HCT116 (cell line): ENCODE data around the gene TPR. TPM values are rescaled to one million over a fixed set of nuclear protein-coding genes. Genes with fewer than 3 reads are reported as not detected.

Experiments
- ATAC-seq: fragments of 200-7000 bp; cut with Tn5 transposase; 2 replicates; pipeline ENCODE4 v1.9.1; 2020; ENCODE audit warnings: mild to moderate bottlenecking, moderate library complexity
- BruUV-seq: library from RNA; stranded (reverse); fragments of 400-500 nt; replicated peaks from 2 replicates; lab custom pipeline; 2021; lab: Mats Ljungman, UMichigan
- CTCF ChIA-PET: fragments of 300-600 bp; sonication (Branson Sonifier 250); formaldehyde crosslinking; loops from one replicate; lab custom pipeline; 2021; ENCODE audit warnings: antibody characterized with exemption; lab: Charles Lee
- POLR2A ChIA-PET: fragments of 300-600, 350-600 bp; sonication (Branson Sonifier 250); formaldehyde crosslinking; loops from one replicate; lab custom pipeline; 2021; ENCODE audit warnings: antibody characterized with exemption; lab: Charles Lee
- RAD21 ChIA-PET, 2 experiments: fragments of 300-600 bp; sonication (Branson Sonifier 250); formaldehyde crosslinking; loops; one replicate each; lab custom pipeline; 2023; ENCODE audit warnings: low total read pairs in 2 of 2; ENCODE audit not compliant: uncharacterized antibody in 2 of 2, unreplicated experiment in 2 of 2, low non-redundant PET in 1 of 2; lab: Charles Lee
- DNase-seq: peaks from one replicate; pipeline ENCODE4 v3.0.0-alpha.2; 2010; ENCODE audit warnings: low read depth, low spot score
- H2AFZ ChIP-seq: fragments of 200-600 bp; shearing (Covaris generic), sonication (generic); 2 replicates; pipeline ENCODE4 v1.6.1; 2017; ENCODE audit warnings: low read depth, mixed run types, mixed read lengths, antibody characterized with exemption, low read length; ENCODE audit not compliant: poor library complexity, severe bottlenecking
- H3K27ac ChIP-seq: 2 replicates; pipeline ENCODE4 v1.5.1; 2012; ENCODE audit warnings: low read depth, low read length
- H3K27me3 ChIP-seq: fragments of 200-600 bp; sonication (generic); 2 replicates; pipeline ENCODE4 v1.6.1; 2016; ENCODE audit warnings: mixed run types, low read length, mixed read lengths; ENCODE audit not compliant: insufficient read depth
- H3K36me3 ChIP-seq, 2 experiments: fragments of 200-500 bp in 1 of 2; fragments of 200-600 bp in 1 of 2; sonication (Bioruptor generic) in 1 of 2; sonication (generic) in 1 of 2; 2 replicates each; pipeline versions ENCODE4 v1.5.1 to v1.6.1; 2014 to 2016; ENCODE audit warnings: low read length in 2 of 2, inconsistent platforms in 1 of 2, mixed read lengths in 1 of 2, mixed run types in 1 of 2; ENCODE audit not compliant: insufficient read depth in 2 of 2, control insufficient read depth in 1 of 2
- H3K4me1 ChIP-seq, 2 experiments: fragments of 200-600 bp in 1 of 2; sonication (generic) in 1 of 2; 2 replicates each; pipeline versions ENCODE4 v1.5.1 to v1.6.1; 2012 to 2017; ENCODE audit warnings: low read length in 2 of 2, inconsistent platforms in 1 of 2, mild to moderate bottlenecking in 1 of 2, mixed read lengths in 1 of 2, mixed run types in 1 of 2, moderate library complexity in 1 of 2; ENCODE audit not compliant: insufficient read depth in 2 of 2, control insufficient read depth in 1 of 2
- H3K4me2 ChIP-seq: fragments of 200-600 bp; sonication (generic); 2 replicates; pipeline ENCODE4 v1.6.1; 2017; ENCODE audit warnings: mixed run types, low read length, mixed read lengths
- H3K4me3 ChIP-seq, 2 experiments: fragments of 200-600 bp in 1 of 2; sonication (generic) in 1 of 2; replicated peaks in 1 of 2; 2 replicates each; pipeline ENCODE4 v1.5.1; 2011 to 2016; ENCODE audit warnings: low read length in 2 of 2, control low read depth in 1 of 2, low read depth in 1 of 2, mild to moderate bottlenecking in 1 of 2, mixed read lengths in 1 of 2, mixed run types in 1 of 2
- H3K79me2 ChIP-seq: fragments of 200-600 bp; sonication (generic); 2 replicates; pipeline ENCODE4 v1.6.1; 2017; ENCODE audit warnings: mild to moderate bottlenecking, mixed run types, low read length, moderate library complexity, mixed read lengths; ENCODE audit not compliant: insufficient read depth
- H3K9ac ChIP-seq: fragments of 200-600 bp; sonication (generic); 2 replicates; pipeline ENCODE4 v1.6.1; 2016; ENCODE audit warnings: low read length, mixed read lengths
- H3K9me2 ChIP-seq: fragments of 200-600 bp; sonication (generic), shearing (Covaris generic); 2 replicates; pipeline ENCODE4 v1.6.1; 2017; ENCODE audit warnings: mixed run types, mild to moderate bottlenecking, moderate library complexity; ENCODE audit not compliant: insufficient read depth
- H3K9me3 ChIP-seq, 2 experiments: fragments of 200-500 bp in 1 of 2; fragments of 200-600 bp in 1 of 2; sonication (Bioruptor generic) in 1 of 2; sonication (generic) in 1 of 2; 2 replicates each; pipeline ENCODE4 v1.6.1; 2014 to 2017; ENCODE audit warnings: low read length in 2 of 2, mixed read lengths in 2 of 2, inconsistent platforms in 1 of 2, low read depth in 1 of 2, mild to moderate bottlenecking in 1 of 2, mixed run types in 1 of 2, moderate library complexity in 1 of 2; ENCODE audit not compliant: control insufficient read depth in 1 of 2, insufficient read depth in 1 of 2
- H4K20me1 ChIP-seq: fragments of 200-600 bp; sonication (generic), shearing (Covaris generic); 2 replicates; pipeline ENCODE4 v1.6.1; 2017; ENCODE audit warnings: mixed run types, mild to moderate bottlenecking, moderate library complexity; ENCODE audit not compliant: insufficient read depth
- ATF3 ChIP-seq: IDR thresholded peaks from 2 replicates; pipeline ENCODE4 v1.6.1; 2012
- CEBPB ChIP-seq: IDR thresholded peaks from 2 replicates; pipeline ENCODE4 v1.6.1; 2012; ENCODE audit warnings: low read depth
- CTCF ChIP-seq, 3 experiments: fragments of 200-600 bp in 1 of 3; sonication (generic) in 1 of 3; IDR thresholded peaks in 2 of 3; conservative IDR thresholded peaks in 1 of 3; 2 replicates each; pipeline ENCODE4 v1.5.1; 2012 to 2017; ENCODE audit warnings: low read depth in 2 of 3, low read length in 2 of 3, antibody characterized with exemption in 1 of 3, borderline replicate concordance in 1 of 3, control low read depth in 1 of 3, mild to moderate bottlenecking in 1 of 3, mixed read lengths in 1 of 3, mixed run types in 1 of 3, moderate library complexity in 1 of 3; ENCODE audit not compliant: insufficient read depth in 1 of 3
- EGR1 ChIP-seq: IDR thresholded peaks from 2 replicates; pipeline ENCODE4 v1.6.1; 2012; ENCODE audit warnings: low read depth
- ELF1 ChIP-seq: IDR thresholded peaks from 2 replicates; pipeline ENCODE4 v1.6.1; 2012; ENCODE audit warnings: low read depth, borderline replicate concordance
- EZH2 ChIP-seq: fragments of 200-600 bp; sonication (generic); IDR thresholded peaks from 2 replicates; pipeline ENCODE4 v1.6.1; 2017; ENCODE audit warnings: antibody characterized with exemption, mixed run types
- EZH2phosphoT487 ChIP-seq: fragments of 200-600 bp; IDR thresholded peaks from 2 replicates; pipeline ENCODE4 v1.6.1; 2018; ENCODE audit warnings: antibody characterized with exemption, borderline replicate concordance
- POLR2A ChIP-seq: IDR thresholded peaks from 2 replicates; pipeline ENCODE4 v1.7.0; 2011; ENCODE audit warnings: borderline replicate concordance; ENCODE audit not compliant: insufficient read depth, insufficient read length; ENCODE audit errors: extremely low read depth
- RAD21 ChIP-seq: IDR thresholded peaks from 2 replicates; pipeline ENCODE4 v1.6.1; 2012; ENCODE audit warnings: low read depth, mild to moderate bottlenecking
- SIN3A ChIP-seq: IDR thresholded peaks from 2 replicates; pipeline ENCODE4 v1.6.1; 2012; ENCODE audit warnings: low read depth
- SP1 ChIP-seq: IDR thresholded peaks from 2 replicates; pipeline ENCODE4 v1.6.1; 2012; ENCODE audit warnings: low read depth
- SRF ChIP-seq: IDR thresholded peaks from 2 replicates; pipeline ENCODE4 v1.6.1; 2012; ENCODE audit warnings: low read depth
- TCF7L2 ChIP-seq: IDR thresholded peaks from 2 replicates; pipeline ENCODE4 v1.7.0; 2011; ENCODE audit warnings: borderline replicate concordance, inconsistent platforms; ENCODE audit not compliant: insufficient read depth, insufficient read length; ENCODE audit errors: extremely low read depth
- ZBTB33 ChIP-seq: IDR thresholded peaks from 2 replicates; pipeline ENCODE4 v1.6.1; 2011; ENCODE audit warnings: mild to moderate bottlenecking, low read length, moderate library complexity; ENCODE audit not compliant: insufficient replicate concordance; ENCODE audit errors: extremely low read depth
- ZFX ChIP-seq: fragments of 450-650 bp; IDR thresholded peaks from 2 replicates; pipeline ENCODE4 v1.6.1; 2017
- ZNF274 ChIP-seq: fragments of 200-500 bp; sonication (Bioruptor generic); IDR thresholded peaks from 2 replicates; pipeline ENCODE4 v1.6.1; 2014; ENCODE audit warnings: mild to moderate bottlenecking, low read depth, low read length, inconsistent platforms
- intact Hi-C: fragments of 100-400 bp; cut with micrococcal nuclease; formaldehyde crosslinking; loops from 2 replicates; pipeline ENCODE4 v1.10.0; 2022
- total RNA-seq: library from RNA; stranded (reverse); gene quantifications from one replicate; pipeline ENCODE4 v1.2.1, GENCODE V29; 2021; ENCODE audit not compliant: unreplicated experiment

TPR gene
- total RNA-seq, 1 experiment from 2014 or later = 131 TPM

- H3K27ac ChIP-seq = no peak overlapping the region
- H3K79me2 ChIP-seq = no peaks in the 10 kb centered on the region
- DNase-seq (no peak), ATAC-seq (no peak)
- POLR2A ChIA-PET = no interaction called here
- no peaks in the 10 kb centered on the region for H3K36me3 ChIP-seq
- H3K9ac ChIP-seq = no peak overlapping the region
- H3K27me3 ChIP-seq = no peaks in the 10 kb centered on the region
- no peaks in the 10 kb centered on the region for H4K20me1 ChIP-seq
- intact Hi-C loops = no loop called here
- H3K9me2 ChIP-seq = no peaks in the 10 kb centered on the region
- H3K4me3 ChIP-seq = no peak overlapping the region
- H2AFZ ChIP-seq = no peak overlapping the region
- BruUV-seq = no TSS peak
- RAD21 ChIA-PET = no interaction called here
- no peak for TF ChIP-seq TCF7L2
- peak; percentile 29; the same call in 1 of the 2 replicates for TF ChIP-seq RAD21
- no peaks in the 10 kb centered on the region for H3K4me1 ChIP-seq
- H3K9me3 ChIP-seq = no peaks in the 10 kb centered on the region
- CTCF ChIA-PET = no interaction called here
- no peak overlapping the region for H3K4me2 ChIP-seq
Observed at GRCh38 chr1:186297439-186298045, 77.5 kb downstream of the TPR start.

- H3K9ac ChIP-seq = no peak within 1 kb of the TSS
- H2AFZ ChIP-seq = no peak within 1 kb of the TSS
- H3K27ac ChIP-seq = no peak within 1 kb of the TSS
- no peaks in the 10 kb centered on the region for H3K4me1 ChIP-seq
- H3K4me2 ChIP-seq = no peak within 1 kb of the TSS
- intact Hi-C loops = no loop called here
- ChIA-PET RAD21 (no interaction called here), POLR2A (no interaction called here), CTCF (interaction anchor here (1.0 kb wide), 1 partner anchor 576 kb away, joined by 3 read pairs; no protein-coding TSS in a partner anchor)
- no peak for DNase-seq
- no peaks in the 10 kb centered on the region for H3K79me2 ChIP-seq
- no peaks in the 10 kb centered on the region for H3K9me3 ChIP-seq
- BruUV-seq = no TSS peak
- TF ChIP-seq ATF3 = no peak
- no peak for TF ChIP-seq SRF
- TF ChIP-seq EZH2 = no peak
- TF ChIP-seq SIN3A = no peak
- TF ChIP-seq EGR1 = no peak
- no peak for TF ChIP-seq POLR2A
- TF ChIP-seq EZH2phosphoT487 = no peak
- no peak for TF ChIP-seq ELF1
- no peak for TF ChIP-seq CTCF (IDR thresholded peaks at IDR 0.05 in 2 of 3, conservative IDR thresholded peaks at IDR 0.05 in 1 of 3; ENCODE audit: borderline replicate concordance in 1 of 3, insufficient read depth in 1 of 3, low read depth in 2 of 3, low read length in 2 of 3)
- TF ChIP-seq CEBPB = no peak
- no peak for TF ChIP-seq ZNF274
- TF ChIP-seq ZFX = no peak
- no peak for TF ChIP-seq SP1
- TF ChIP-seq ZBTB33 = no peak
- TF ChIP-seq RAD21 = no peak
- H3K36me3 ChIP-seq = no peaks in the 10 kb centered on the region
- no peak within 1 kb of the TSS for H3K4me3 ChIP-seq
- H3K9me2 ChIP-seq = no peaks in the 10 kb centered on the region
- no peaks in the 10 kb centered on the region for H3K27me3 ChIP-seq
- no peaks in the 10 kb centered on the region for H4K20me1 ChIP-seq
- no peak for ATAC-seq
Observed at GRCh38 chr1:186295980-186296379, 79.1 kb downstream of the TPR start, which contains the start of gene PRG4. TSS of gene PRG4 (plus strand) at chr1:186296279.
